ENCODE results near the gene ZNF500. TPM values are rescaled to one million over a fixed set of nuclear protein-coding genes. Genes with fewer than 3 reads are reported as not detected.

Gene ZNF500
- total RNA-seq, 4 donors from 2014 or later: 11.8 to 20.6 (median 17.6) TPM

DNA sequence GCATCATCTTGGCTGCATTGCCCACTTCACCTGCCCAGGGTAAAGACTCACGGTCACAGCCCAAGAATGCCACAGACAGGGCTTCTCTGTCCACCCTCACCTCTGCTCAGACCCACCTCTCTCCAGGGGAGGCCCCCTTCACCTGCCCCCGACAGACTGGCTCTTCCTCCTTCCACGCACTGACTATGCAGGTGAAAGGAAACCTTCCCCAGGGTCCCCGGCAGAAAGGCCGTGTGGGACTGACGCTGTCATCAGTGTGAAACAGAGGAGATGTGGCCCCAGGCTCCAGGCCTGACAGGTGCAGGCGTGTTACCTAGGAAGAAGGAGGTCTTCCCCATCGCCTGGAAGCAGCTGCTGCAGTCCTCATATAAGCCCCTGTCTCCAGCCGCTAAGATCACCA is 44.8 kb upstream of the ZNF500 start:
- no peaks in the 10 kb centered on the region for H3K4me1 ChIP-seq
- H3K27me3 ChIP-seq: no peaks in the 10 kb centered on the region
- no peak overlapping the region for H3K4me3 ChIP-seq (replicated peaks in 1 of 3)
- no peak overlapping the region for H3K27ac ChIP-seq
- WGBS, 2 donors: 93% methylated on average over 9 of the region's 9 CpGs; no CpG with 5 or more reads in 1 of the 2 donors
- intact Hi-C loops (cut with DNase I): no loop called here
- TF ChIP-seq POLR2A (IDR thresholded peaks at IDR 0.05): no peak
- TF ChIP-seq, protein P1, sequence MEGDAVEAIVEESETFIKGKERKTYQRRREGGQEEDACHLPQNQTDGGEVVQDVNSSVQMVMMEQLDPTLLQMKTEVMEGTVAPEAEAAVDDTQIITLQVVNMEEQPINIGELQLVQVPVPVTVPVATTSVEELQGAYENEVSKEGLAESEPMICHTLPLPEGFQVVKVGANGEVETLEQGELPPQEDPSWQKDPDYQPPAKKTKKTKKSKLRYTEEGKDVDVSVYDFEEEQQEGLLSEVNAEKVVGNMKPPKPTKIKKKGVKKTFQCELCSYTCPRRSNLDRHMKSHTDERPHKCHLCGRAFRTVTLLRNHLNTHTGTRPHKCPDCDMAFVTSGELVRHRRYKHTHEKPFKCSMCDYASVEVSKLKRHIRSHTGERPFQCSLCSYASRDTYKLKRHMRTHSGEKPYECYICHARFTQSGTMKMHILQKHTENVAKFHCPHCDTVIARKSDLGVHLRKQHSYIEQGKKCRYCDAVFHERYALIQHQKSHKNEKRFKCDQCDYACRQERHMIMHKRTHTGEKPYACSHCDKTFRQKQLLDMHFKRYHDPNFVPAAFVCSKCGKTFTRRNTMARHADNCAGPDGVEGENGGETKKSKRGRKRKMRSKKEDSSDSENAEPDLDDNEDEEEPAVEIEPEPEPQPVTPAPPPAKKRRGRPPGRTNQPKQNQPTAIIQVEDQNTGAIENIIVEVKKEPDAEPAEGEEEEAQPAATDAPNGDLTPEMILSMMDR (IDR thresholded peaks at IDR 0.05): no peak
- no peak for DNase-seq
- H3K36me3 ChIP-seq: peaks cover 22 to 80% of the 10 kb centered on the region in 2 donors
- H3K9me3 ChIP-seq: no peaks in the 10 kb centered on the region

DNA sequence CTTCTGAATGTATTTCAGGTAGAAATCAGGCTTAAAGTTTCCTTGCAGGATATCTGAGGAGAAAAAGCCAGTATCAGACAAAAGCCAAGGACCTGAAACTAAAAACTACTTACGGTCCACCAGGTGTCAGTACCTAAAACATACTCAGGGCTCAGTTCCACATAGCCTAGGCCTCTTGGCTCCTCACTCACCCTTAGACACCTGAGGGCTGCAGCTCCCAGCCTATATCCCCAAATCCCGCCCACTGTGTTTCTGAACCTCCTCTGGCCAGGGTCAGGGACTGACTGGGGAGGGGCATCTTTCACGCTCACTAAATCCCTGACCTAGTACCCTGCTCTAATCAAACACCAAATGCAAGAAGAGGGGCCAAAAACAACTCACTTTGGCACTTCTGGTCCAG is 44.3 kb upstream of the ZNF500 start:
- TF ChIP-seq, protein P1 (IDR thresholded peaks at IDR 0.05): no peak
- no peak for TF ChIP-seq POLR2A (IDR thresholded peaks at IDR 0.05)
- no peaks in the 10 kb centered on the region for H3K9me3 ChIP-seq
- H3K4me1 ChIP-seq: no peaks in the 10 kb centered on the region
- H3K36me3 ChIP-seq: peaks cover 26 to 74% of the 10 kb centered on the region in 2 donors
- intact Hi-C loops (cut with DNase I): no loop called here
- no peak overlapping the region for H3K4me3 ChIP-seq (replicated peaks in 1 of 3)
- DNase-seq: no peak
- WGBS, 2 donors: 93 to 96% methylated on average over 3 of the region's 3 CpGs
- H3K27me3 ChIP-seq: no peaks in the 10 kb centered on the region
- H3K27ac ChIP-seq: no peak overlapping the region

DNA sequence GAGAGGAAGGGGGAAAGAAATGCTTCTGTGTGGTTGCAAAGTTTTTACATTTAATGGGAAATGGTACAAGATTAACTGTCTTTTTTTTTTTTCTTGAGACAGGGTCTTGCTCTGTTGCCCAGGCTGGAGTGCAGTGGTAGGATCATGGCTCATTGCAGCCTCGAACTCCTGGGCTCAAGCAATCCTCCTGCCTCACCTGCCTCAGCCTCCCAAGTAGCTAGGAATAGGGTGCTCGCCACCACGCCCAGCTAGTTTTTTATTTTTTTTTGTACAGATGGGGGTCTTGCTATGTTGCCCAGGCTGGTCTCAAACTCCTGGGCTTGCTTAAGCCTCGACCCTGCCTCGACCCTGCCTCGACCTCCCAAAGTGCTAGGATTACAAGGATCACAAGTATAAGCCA is 39.3 kb upstream of the ZNF500 start:
- peaks cover 14 to 33% of the 10 kb centered on the region in 2 donors for H3K36me3 ChIP-seq
- peaks cover 6 to 8% of the 10 kb centered on the region in 2 donors for H3K4me1 ChIP-seq
- no peaks in the 10 kb centered on the region for H3K27me3 ChIP-seq
- no peak overlapping the region for H3K27ac ChIP-seq
- intact Hi-C loops (cut with DNase I): no loop called here
- no peak for DNase-seq
- no peaks in the 10 kb centered on the region for H3K9me3 ChIP-seq
- no peak overlapping the region for H3K4me3 ChIP-seq (replicated peaks in 1 of 3)
- 97 to 98% methylated on average over 6 of the region's 6 CpGs for WGBS, 2 donors
- TF ChIP-seq, protein P1 (IDR thresholded peaks at IDR 0.05): no peak
- no peak for TF ChIP-seq POLR2A (IDR thresholded peaks at IDR 0.05)

DNA sequence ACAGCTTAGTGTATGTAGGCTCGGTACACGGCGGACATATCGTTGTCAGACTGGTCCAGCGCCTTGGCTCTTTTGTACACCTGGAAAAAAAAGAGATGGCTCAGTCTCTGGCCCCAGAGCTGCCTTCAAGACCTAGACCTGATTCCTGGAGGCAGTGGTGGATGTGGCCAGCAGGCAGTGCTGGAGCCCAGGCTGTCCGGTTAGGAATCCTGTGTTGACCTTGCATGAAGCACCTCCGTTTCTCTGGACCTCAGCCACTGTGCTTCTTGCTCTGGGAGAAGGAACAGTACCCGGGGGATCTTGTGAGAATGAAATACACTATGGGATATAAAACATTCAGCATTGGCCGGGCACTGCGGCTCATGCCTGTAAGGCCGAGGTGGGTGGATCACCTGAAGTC is 38.3 kb upstream of the ZNF500 start:
- no peak for DNase-seq
- peaks cover 8% of the 10 kb centered on the region in 2 donors for H3K4me1 ChIP-seq
- no peak for TF ChIP-seq POLR2A (IDR thresholded peaks at IDR 0.05)
- TF ChIP-seq, protein P1 (IDR thresholded peaks at IDR 0.05): no peak
- H3K27me3 ChIP-seq: no peaks in the 10 kb centered on the region
- H3K4me3 ChIP-seq (replicated peaks in 1 of 3): no peak overlapping the region
- intact Hi-C loops (cut with DNase I): no loop called here
- WGBS, 2 donors: 89 to 96% methylated on average over 11 of the region's 11 CpGs
- H3K36me3 ChIP-seq: peaks cover 14 to 25% of the 10 kb centered on the region in 2 donors
- H3K9me3 ChIP-seq: no peaks in the 10 kb centered on the region
- H3K27ac ChIP-seq: no peak overlapping the region

DNA sequence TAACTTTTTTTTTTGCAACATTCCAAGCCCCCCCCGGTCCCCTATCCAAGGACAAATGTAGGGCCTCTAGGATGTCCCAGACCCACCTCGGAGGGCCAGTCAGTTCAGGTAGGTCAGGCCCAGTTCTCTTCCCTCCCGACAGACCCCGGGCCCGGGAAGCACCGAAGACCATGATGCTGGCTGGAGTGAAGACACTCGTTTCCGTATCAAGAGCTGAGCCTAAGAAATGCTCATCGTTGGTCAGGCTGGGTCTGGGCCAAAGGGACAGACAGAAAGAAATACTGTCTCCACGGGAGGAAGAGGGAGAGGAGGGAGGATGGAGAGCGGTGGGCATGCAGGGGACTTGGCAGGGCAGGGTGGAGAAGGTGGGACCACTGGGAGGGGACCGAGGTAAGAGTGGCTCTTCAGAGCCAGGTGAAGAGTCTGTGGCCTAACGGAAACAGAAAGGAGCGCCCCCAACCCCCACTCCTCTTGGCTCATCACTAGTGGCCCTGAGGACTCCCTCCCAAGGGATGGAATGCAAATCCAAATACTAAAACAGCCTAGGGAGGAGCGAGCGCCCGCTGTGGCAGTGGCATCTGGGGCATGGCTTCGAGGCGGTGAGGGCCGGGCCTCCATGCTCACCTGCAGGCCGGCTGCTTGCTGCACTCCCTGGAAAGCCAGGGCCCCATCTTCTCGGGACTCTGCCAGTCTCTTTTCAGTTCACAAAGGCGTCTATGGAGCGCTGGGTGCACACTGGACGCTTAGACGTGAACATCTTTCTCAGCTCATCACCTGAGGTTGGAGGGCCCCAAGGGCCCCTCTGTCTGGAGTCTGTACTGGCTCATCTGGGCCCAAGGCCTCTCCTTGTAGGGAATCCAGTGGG is 37.2 kb upstream of the ZNF500 start:
- intact Hi-C loops (cut with DNase I): loop anchor here (5.0 kb wide), 2 partner anchors 37 to 153 kb away; partner anchors contain the start of genes SEC14L5 and ZNF500
- no peak for DNase-seq
- Histone ChIP-seq H3K36me3 (peaks cover 14% of the 10 kb centered on the region in 2 donors), H3K9me3 (no peaks in the 10 kb centered on the region), H3K4me1 (peaks cover 8% of the 10 kb centered on the region in 2 donors), H3K4me3 (replicated peaks in 1 of 3) (no peak overlapping the region), H3K27ac (no peak overlapping the region), H3K27me3 (no peaks in the 10 kb centered on the region)
- TF ChIP-seq, protein P1 (IDR thresholded peaks at IDR 0.05): no peak
- TF ChIP-seq POLR2A (IDR thresholded peaks at IDR 0.05): no peak
- WGBS, 2 donors: 82 to 91% methylated on average over 25 of the region's 26 CpGs
